Right lobe of liver (tissue), 4 donors: ENCODE data around the gene UBTD2.
"Not testable (repeated sequence)": the region's sequence is repeated elsewhere in the genome, so short reads cannot be mapped to it uniquely, and the experiment has no call there.

Experiments
- POLR2A ChIP-seq: fragments of 450-650 bp; IDR thresholded peaks from one replicate; pipeline ENCODE4 v1.6.1; 2017; ENCODE audit warnings: antibody characterized with exemption, mild to moderate bottlenecking
- TF ChIP-seq, protein P1 (sequence below), 4 donors: fragments of 200-600 bp in 3 of 4; fragments of 450-650 bp in 1 of 4; IDR thresholded peaks; one replicate each; pipeline versions ENCODE4 v1.5.1 to v1.8.0; 2016 to 2022; ENCODE audit warnings: antibody characterized with exemption in 4 of 4, mild to moderate bottlenecking in 2 of 4
- donor health status: DM: no; HTN: no; CAD: no.
- donor health status: DM: no; HTN: no; CAD: no.
- donor health status: DM: no; HTN: yes; CAD: no.

DNA sequence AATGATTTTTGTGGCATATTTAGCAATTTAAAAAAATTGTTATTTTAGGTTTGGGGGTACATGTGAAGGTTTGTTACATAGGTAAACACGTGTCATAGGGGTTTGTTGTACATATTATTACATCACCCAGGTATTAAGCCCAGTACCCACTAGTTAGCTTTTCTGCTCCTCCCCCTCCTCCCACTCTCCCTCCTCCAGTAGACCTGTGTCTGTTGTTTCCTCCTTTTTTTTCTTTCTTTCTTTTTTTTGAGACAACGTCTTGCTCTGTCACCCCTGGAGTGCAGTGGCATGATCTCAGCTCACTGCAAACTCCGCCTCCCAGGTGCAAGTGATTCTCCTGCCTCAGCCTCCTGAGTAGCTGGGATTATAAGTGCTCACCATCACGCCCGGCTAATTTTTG, 8.3 kb upstream of the UBTD2 start:
- TF ChIP-seq, protein P1, sequence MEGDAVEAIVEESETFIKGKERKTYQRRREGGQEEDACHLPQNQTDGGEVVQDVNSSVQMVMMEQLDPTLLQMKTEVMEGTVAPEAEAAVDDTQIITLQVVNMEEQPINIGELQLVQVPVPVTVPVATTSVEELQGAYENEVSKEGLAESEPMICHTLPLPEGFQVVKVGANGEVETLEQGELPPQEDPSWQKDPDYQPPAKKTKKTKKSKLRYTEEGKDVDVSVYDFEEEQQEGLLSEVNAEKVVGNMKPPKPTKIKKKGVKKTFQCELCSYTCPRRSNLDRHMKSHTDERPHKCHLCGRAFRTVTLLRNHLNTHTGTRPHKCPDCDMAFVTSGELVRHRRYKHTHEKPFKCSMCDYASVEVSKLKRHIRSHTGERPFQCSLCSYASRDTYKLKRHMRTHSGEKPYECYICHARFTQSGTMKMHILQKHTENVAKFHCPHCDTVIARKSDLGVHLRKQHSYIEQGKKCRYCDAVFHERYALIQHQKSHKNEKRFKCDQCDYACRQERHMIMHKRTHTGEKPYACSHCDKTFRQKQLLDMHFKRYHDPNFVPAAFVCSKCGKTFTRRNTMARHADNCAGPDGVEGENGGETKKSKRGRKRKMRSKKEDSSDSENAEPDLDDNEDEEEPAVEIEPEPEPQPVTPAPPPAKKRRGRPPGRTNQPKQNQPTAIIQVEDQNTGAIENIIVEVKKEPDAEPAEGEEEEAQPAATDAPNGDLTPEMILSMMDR (IDR thresholded peaks at IDR 0.05): not testable (repeated sequence)
- TF ChIP-seq POLR2A: not testable (repeated sequence)
